ENCODE results near the gene DHRS7. TPM values are rescaled to one million over a fixed set of nuclear protein-coding genes. Genes with fewer than 3 reads are reported as not detected.

DHRS7 gene
- total and polyA plus RNA-seq, 2 of the 8 experiments (the other 6 are each of a cell fraction or from before 2014, with no cell fraction given), result 10.8 to 27.5 TPM

DNA sequence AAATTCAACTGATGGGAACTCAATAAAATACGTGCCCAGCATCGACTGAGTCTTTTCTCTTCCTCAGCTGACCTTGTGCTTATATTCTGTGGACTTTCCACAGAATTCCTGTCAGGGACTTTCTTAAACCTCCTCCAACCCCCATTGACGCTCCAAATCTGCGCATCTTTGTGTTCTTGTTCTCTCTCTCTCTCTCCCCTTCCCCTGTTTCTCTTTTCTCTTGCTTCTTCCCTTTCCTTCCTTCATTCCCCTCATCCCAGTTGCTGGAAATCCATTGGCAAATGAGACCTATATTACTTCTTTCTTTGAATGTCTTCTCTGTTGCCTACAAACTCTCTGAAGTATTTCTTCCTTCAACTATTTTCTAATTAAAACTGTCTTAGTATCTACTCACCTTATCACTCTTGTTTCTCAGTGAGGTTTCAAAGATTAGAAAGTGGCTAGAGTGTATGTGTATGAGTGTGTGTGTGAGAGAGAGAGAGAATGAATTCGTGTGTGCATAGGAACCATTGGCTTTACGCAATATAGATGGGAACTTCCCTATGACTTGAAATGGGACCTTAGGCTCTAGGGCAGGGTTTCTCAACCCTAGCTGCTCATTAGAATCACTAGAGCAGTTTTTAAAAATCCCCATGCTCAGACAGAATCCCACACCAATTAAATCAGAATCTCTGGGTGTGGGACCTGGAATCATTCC, 41.8 kb upstream of the DHRS7 start:
- H3K79me1 ChIP-seq (ENCODE audit: low read depth, low read length), result no peaks in the 10 kb centered on the region
- no peaks in the 10 kb centered on the region for H3K36me3 ChIP-seq (ENCODE audit: control insufficient read depth in 2 of 4, insufficient read depth in 4 of 4, low read length in 3 of 4)
- DNase-seq (ENCODE audit: low read depth in 1 of 2, low spot score in 2 of 2) (no peak), FAIRE-seq (no peak)
- no peak overlapping the region for H3K4me2 ChIP-seq (ENCODE audit: insufficient read depth in 1 of 2, low read depth in 2 of 2, low read length in 2 of 2)
- WGBS, 2 experiments (ENCODE audit: extremely low coverage in 1 of 2, insufficient coverage in 1 of 2, insufficient read length in 1 of 2, insufficient replicate concordance in 2 of 2, low coverage in 1 of 2, low lambda C conversion rate in 2 of 2, missing lambda C conversion rate in 1 of 2), result 80% methylated on average over 6 of the region's 6 CpGs; no CpG with 5 or more reads in 1 of the 2 experiments
- H3K4me1 ChIP-seq (replicated peaks in 1 of 4; ENCODE audit: control insufficient read depth in 3 of 4, insufficient read depth in 4 of 4, low read length in 3 of 4), result peaks cover 0 to 15% (median 10%) of the 10 kb centered on the region in 4 experiments; a peak in 4 of 7 replicates
- H2AK5ac ChIP-seq (ENCODE audit: low read depth, low read length), result no peak overlapping the region
- H3K9me3 ChIP-seq (ENCODE audit: insufficient read depth in 2 of 2, low read depth in 1 of 2, low read length in 1 of 2), result no peaks in the 10 kb centered on the region
- no peak overlapping the region for H3K27ac ChIP-seq (ENCODE audit: low read depth, low read length)
- no peak overlapping the region for H2BK15ac ChIP-seq (ENCODE audit: low read length)
- H3K23me2 ChIP-seq (ENCODE audit: low read depth, low read length), result peaks cover 2% of the 10 kb centered on the region; the same call in 1 of the 2 replicates
- H3K56ac ChIP-seq (replicated peaks; ENCODE audit: insufficient read length, low read depth, low read length), result no peak overlapping the region
- no peak overlapping the region for H4K91ac ChIP-seq (replicated peaks; ENCODE audit: insufficient read length, low read length)
- no peak overlapping the region for H2BK120ac ChIP-seq (replicated peaks; ENCODE audit: low read depth, low read length)
- ChIA-PET POLR2A (ENCODE audit: partially characterized antibody) (no interaction called here), CTCF (ENCODE audit: partially characterized antibody) (interaction anchor here (0.7 to 1.6 kb wide), 3 partner anchors 121 to 1148 kb away, joined by 3 to 5 read pairs (median 4); no protein-coding TSS in a partner anchor)
- no peak overlapping the region for H2BK12ac ChIP-seq (ENCODE audit: low read depth, low read length)
- no peak overlapping the region for H2BK5ac ChIP-seq (ENCODE audit: low read depth, low read length)
- H3K4me3 ChIP-seq (ENCODE audit: extremely low read depth in 1 of 4, insufficient read depth in 2 of 4, low read depth in 3 of 4, low read length in 4 of 4), result no peak overlapping the region
- H2BK20ac ChIP-seq (ENCODE audit: low read length), result no peak overlapping the region
- no peak overlapping the region for H3K9ac ChIP-seq (replicated peaks in 1 of 4; ENCODE audit: extremely low read depth in 1 of 4, low read depth in 3 of 4, low read length in 3 of 4)
- no peak overlapping the region for H4K5ac ChIP-seq (ENCODE audit: insufficient read length, low read depth, low read length)
- H3K18ac ChIP-seq (ENCODE audit: extremely low read depth, low read length), result no peak overlapping the region
- H3K27me3 ChIP-seq (replicated peaks in 1 of 4; ENCODE audit: control insufficient read depth in 3 of 4, extremely low read depth in 1 of 4, insufficient read depth in 3 of 4, low read length in 3 of 4), result no peaks in the 10 kb centered on the region
- H3K23ac ChIP-seq (ENCODE audit: insufficient read length), result no peak overlapping the region
- H3K4ac ChIP-seq (replicated peaks; ENCODE audit: insufficient read length, low read depth, low read length), result no peak overlapping the region
- H4K20me1 ChIP-seq (replicated peaks in 1 of 2; ENCODE audit: control insufficient read depth in 1 of 2, insufficient read depth in 2 of 2, low read length in 2 of 2), result no peaks in the 10 kb centered on the region
- H4K8ac ChIP-seq (ENCODE audit: extremely low read depth, insufficient read depth, low read length), result no peak overlapping the region
- no peak for TF ChIP-seq CHD1 (IDR thresholded peaks at IDR 0.05; ENCODE audit: low read depth, low read length)
- no peak for TF ChIP-seq MAFK (IDR thresholded peaks at IDR 0.05; ENCODE audit: low read depth, low read length)
- TF ChIP-seq GTF2F1 (IDR thresholded peaks at IDR 0.05; ENCODE audit: borderline replicate concordance, low read depth, low read length), result no peak
- TF ChIP-seq EZH2 (IDR thresholded peaks at IDR 0.05; ENCODE audit: low read depth, low read length, severe bottlenecking), result no peak
- TF ChIP-seq CBX8 (IDR thresholded peaks at IDR 0.05; ENCODE audit: borderline replicate concordance, low read depth, low read length), result no peak
- H2AFZ ChIP-seq (ENCODE audit: low read length), result no peak overlapping the region
- no peaks in the 10 kb centered on the region for H3K79me2 ChIP-seq (ENCODE audit: control insufficient read depth in 1 of 2, insufficient read depth in 2 of 2, low read length in 2 of 2)
- no peak overlapping the region for H3K14ac ChIP-seq (ENCODE audit: insufficient read length)
